ENCODE results near the gene PAGE4. TPM values are rescaled to one million over a fixed set of nuclear protein-coding genes. Genes with fewer than 3 reads are reported as not detected.
A peak's percentile ranks its signal among the peaks of the same experiment; 100 is the strongest.

The PAGE4 gene
- total RNA-seq, 2 donors from 2014 or later: 26.5 to 31.5 TPM

DNA sequence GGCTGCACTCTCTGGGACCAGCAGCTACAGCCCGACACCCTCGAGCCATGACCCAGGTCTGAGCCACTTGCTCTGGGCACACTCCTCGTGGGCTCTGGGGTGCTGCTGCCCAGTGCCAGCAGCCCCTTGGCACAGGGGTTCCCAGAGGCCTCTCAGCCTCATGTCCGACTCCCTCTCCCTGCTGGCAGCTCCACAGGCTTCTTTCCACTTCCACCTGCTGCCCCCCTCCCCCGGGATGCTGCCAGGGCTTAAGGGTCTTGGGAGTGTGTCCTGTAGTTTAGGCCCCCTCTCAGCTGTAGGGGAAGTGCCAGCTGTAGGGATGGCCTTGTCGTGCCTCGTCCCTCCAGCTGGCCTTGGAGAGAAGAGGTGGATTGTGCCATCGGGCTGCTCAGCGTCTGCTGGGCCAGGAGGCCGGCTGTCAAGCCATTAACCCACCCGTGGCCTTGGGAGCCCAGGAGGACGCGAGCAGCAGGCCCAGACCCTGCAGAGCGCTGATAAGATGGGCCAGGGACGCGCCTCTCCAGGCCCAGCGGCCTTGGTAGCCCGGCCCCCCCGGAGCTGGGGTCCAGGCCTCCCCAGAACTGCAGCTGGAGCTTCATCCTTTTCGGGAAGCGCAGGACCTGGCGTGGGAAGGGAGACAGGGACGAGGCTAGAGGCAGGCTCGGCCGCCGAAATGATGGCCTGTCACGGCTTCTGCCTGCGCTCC lies 49.2 kb downstream of the PAGE4 start:
- intact Hi-C loops (cut with DNase I): no loop called here

DNA sequence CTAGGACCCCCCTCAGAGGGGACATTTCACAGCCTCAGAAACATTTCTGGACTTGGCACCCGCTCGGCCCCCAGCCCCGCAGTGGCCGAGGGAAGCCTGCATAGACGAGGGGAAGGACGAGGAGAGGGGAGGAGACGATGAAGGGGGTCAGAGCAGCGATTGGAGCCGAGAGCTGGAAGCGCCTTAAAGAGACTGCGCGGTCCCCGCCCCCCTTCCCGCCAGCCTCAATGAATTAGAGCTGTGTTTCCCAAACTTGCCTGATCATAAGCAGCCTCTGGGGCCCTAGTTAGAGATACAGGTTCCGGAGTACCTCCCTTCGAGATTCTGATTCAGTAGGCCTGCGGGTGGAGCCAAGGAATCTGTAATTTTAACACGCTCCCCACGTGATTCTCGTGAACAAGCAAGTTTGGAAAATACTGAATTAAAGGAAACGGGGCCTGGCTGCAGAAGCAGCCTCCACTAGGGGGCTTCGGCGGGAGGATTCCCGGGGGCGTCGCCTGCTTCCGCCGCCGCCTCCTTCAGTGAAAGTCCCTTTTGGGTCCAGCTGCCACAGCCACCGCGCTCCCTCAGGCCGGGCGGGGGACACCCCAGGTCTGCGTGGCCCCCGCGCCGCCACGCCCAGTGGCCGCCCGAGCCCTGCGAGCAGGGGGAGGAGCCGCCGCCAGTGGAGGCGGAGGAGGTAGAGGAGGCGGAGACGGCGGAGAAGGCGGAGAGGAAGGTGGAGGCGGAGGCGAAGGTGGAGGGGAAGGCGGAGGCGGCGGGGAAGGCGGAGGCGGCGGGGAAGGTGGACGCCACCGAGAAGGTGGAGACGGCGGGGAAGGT lies 49.9 kb downstream of the PAGE4 start, which contains the start of gene USP27X:
USP27X (plus strand) TSS at position 651 of the 822 bp plus-strand sequence. CDS start 824 bp downstream, outside the sequence.
- TF ChIP-seq POLR2AphosphoS5 (IDR thresholded peaks at IDR 0.05): peak; percentile 19
- TF ChIP-seq POLR2A (IDR thresholded peaks at IDR 0.05): peak; percentile 68
- TF ChIP-seq, protein P1, sequence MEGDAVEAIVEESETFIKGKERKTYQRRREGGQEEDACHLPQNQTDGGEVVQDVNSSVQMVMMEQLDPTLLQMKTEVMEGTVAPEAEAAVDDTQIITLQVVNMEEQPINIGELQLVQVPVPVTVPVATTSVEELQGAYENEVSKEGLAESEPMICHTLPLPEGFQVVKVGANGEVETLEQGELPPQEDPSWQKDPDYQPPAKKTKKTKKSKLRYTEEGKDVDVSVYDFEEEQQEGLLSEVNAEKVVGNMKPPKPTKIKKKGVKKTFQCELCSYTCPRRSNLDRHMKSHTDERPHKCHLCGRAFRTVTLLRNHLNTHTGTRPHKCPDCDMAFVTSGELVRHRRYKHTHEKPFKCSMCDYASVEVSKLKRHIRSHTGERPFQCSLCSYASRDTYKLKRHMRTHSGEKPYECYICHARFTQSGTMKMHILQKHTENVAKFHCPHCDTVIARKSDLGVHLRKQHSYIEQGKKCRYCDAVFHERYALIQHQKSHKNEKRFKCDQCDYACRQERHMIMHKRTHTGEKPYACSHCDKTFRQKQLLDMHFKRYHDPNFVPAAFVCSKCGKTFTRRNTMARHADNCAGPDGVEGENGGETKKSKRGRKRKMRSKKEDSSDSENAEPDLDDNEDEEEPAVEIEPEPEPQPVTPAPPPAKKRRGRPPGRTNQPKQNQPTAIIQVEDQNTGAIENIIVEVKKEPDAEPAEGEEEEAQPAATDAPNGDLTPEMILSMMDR (IDR thresholded peaks at IDR 0.05): peak; percentile 24 to 53 (median 41)
- Histone ChIP-seq H3K27ac (peak within 1 kb of the TSS; percentile 79 to 82), H3K27me3 (replicated peaks; ENCODE audit: insufficient read depth) (no peaks in the 10 kb centered on the region), H3K36me3 (no peaks in the 10 kb centered on the region), H3K4me3 (peak within 1 kb of the TSS; percentile 44 to 53), H3K9me3 (no peaks in the 10 kb centered on the region), H3K4me1 (replicated peaks) (no peaks in the 10 kb centered on the region)
- DNase-seq (ENCODE audit: low spot score): peak; percentile 66
- intact Hi-C loops (cut with DNase I): no loop called here
- under 1% methylated on average over 41 of the region's 60 CpGs for WGBS

More for the DNA sequence above, 49.2 kb downstream of the PAGE4 start:
- H3K4me3 ChIP-seq: peak overlapping the region; percentile 44 to 53
- no peak for DNase-seq (ENCODE audit: low spot score)
- no peaks in the 10 kb centered on the region for H3K9me3 ChIP-seq
- H3K4me1 ChIP-seq (replicated peaks): no peaks in the 10 kb centered on the region
- H3K36me3 ChIP-seq: no peaks in the 10 kb centered on the region
- no peaks in the 10 kb centered on the region for H3K27me3 ChIP-seq (replicated peaks; ENCODE audit: insufficient read depth)
- TF ChIP-seq POLR2AphosphoS5 (IDR thresholded peaks at IDR 0.05) (no peak), POLR2A (IDR thresholded peaks at IDR 0.05) (no peak)
- TF ChIP-seq, protein P1 (IDR thresholded peaks at IDR 0.05): no peak
- WGBS: 22% methylated on average over 11 of the region's 28 CpGs
- peak overlapping the region; percentile 79 to 82 for H3K27ac ChIP-seq

DNA sequence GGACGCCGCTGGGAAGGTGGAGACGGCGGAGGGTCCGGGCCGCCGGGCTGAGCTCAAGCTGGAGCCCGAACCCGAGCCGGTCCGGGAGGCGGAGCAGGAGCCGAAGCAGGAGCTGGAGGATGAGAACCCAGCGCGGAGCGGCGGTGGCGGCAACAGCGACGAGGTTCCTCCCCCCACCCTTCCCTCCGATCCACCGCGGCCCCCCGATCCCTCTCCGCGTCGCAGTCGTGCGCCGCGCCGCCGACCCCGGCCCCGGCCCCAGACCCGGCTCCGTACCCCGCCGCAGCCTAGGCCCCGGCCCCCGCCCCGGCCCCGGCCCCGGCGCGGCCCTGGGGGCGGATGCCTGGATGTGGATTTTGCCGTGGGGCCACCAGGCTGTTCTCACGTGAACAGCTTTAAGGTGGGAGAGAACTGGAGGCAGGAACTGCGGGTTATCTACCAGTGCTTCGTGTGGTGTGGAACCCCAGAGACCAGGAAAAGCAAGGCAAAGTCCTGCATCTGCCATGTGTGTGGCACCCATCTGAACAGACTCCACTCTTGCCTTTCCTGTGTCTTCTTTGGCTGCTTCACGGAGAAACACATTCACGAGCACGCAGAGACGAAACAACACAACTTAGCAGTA lies 50.7 kb downstream of the PAGE4 start:
- no peaks in the 10 kb centered on the region for H3K27me3 ChIP-seq (replicated peaks; ENCODE audit: insufficient read depth)
- intact Hi-C loops (cut with DNase I): loop anchor here (5.0 kb wide), 1 partner anchor 38 kb away; no protein-coding TSS in a partner anchor
- 4% methylated on average over 24 of the region's 55 CpGs for WGBS
- H3K4me3 ChIP-seq: peak overlapping the region; percentile 44 to 53
- H3K4me1 ChIP-seq (replicated peaks): no peaks in the 10 kb centered on the region
- peak overlapping the region; percentile 79 to 82 for H3K27ac ChIP-seq
- TF ChIP-seq POLR2A (IDR thresholded peaks at IDR 0.05): no peak
- no peak for TF ChIP-seq POLR2AphosphoS5 (IDR thresholded peaks at IDR 0.05)
- TF ChIP-seq, protein P1 (IDR thresholded peaks at IDR 0.05): no peak
- DNase-seq (ENCODE audit: low spot score): no peak
- H3K36me3 ChIP-seq: no peaks in the 10 kb centered on the region
- H3K9me3 ChIP-seq: no peaks in the 10 kb centered on the region

DNA sequence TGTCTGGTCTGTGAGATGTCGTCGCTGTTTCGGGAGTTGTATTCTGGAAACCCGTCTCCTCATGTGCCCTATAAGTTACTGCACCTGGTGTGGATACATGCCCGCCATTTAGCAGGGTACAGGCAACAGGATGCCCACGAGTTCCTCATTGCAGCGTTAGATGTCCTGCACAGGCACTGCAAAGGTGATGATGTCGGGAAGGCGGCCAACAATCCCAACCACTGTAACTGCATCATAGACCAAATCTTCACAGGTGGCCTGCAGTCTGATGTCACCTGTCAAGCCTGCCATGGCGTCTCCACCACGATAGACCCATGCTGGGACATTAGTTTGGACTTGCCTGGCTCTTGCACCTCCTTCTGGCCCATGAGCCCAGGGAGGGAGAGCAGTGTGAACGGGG lies 51.6 kb downstream of the PAGE4 start:
- Histone ChIP-seq H3K4me1 (replicated peaks) (no peaks in the 10 kb centered on the region), H3K9me3 (no peaks in the 10 kb centered on the region), H3K27ac (no peak overlapping the region), H3K36me3 (no peaks in the 10 kb centered on the region), H3K4me3 (no peak overlapping the region), H3K27me3 (replicated peaks; ENCODE audit: insufficient read depth) (no peaks in the 10 kb centered on the region)
- 30% methylated on average over 2 of the region's 12 CpGs for WGBS
- DNase-seq (ENCODE audit: low spot score): no peak
- intact Hi-C loops (cut with DNase I): loop anchor here (5.0 kb wide), 1 partner anchor 37 kb away; no protein-coding TSS in a partner anchor
- TF ChIP-seq POLR2AphosphoS5 (IDR thresholded peaks at IDR 0.05) (no peak), POLR2A (IDR thresholded peaks at IDR 0.05) (no peak)
- TF ChIP-seq, protein P1 (IDR thresholded peaks at IDR 0.05): no peak

Other genes starting within 250 kb of the PAGE4 start
- not detected for gene GAGE12H, start 249.4 kb upstream of the PAGE4 start, total RNA-seq
- gene GAGE2A, start 239.8 kb upstream of the PAGE4 start, total RNA-seq: not detected
- gene GAGE1, start 230.3 kb upstream of the PAGE4 start, total RNA-seq: 1 to 10 TPM in 1 of 2 donors, not detected in 1; 9.8 TPM
- gene PAGE1, start 133.3 kb upstream of the PAGE4 start, total RNA-seq: 1 to 10 TPM in 1 of 2 donors, not detected in 1; 8.9 TPM
- 1 to 10 TPM; 2.0 to 3.5 TPM for gene USP27X, start 50.2 kb downstream of the PAGE4 start, total RNA-seq
- 10 to 100 TPM in 1 of 2 donors, 1 to 10 TPM in 1; 2.0 to 13.6 TPM for gene CLCN5, start 93.3 kb downstream of the PAGE4 start, total RNA-seq

Measured in prostate gland (tissue), 2 donors.